Right forelimb (tissue), 1 donor: Measurements from ENCODE around the gene NEK6.
A peak's percentile ranks its signal among the peaks of the same experiment; 100 is the strongest.

ENCODE experiments used
- DNase-seq: peaks from one replicate; pipeline ENCODE4 v3.0.0-alpha.2; 2018

NEK6 gene

DNA sequence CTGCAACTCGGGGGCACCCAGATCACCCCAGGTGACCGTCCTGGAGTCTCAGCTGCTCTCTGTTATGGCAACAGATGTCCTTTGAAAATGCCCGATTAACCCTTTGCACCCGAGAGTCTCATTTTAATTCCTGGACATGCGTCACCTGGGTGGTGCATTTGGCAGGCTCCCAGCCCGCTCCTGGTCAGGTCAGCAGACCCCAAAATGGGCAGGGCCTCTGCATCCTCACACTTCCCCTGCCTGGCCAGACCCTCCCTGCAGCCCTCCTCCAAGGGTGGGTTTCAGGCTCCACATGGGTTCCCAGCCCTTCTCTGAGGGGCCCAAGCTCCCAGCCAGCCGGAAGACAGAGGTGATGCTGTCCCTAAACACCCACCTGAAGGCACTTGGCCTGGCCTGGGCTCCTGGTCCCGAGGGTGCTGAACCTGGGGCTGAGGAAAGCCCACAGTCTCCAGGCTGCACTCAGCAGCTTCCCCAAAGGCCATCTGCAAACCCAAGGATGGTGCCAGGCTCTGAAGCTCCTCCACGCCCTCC is 88.1 kb downstream of the NEK6 start:
- no peak for DNase-seq

DNA sequence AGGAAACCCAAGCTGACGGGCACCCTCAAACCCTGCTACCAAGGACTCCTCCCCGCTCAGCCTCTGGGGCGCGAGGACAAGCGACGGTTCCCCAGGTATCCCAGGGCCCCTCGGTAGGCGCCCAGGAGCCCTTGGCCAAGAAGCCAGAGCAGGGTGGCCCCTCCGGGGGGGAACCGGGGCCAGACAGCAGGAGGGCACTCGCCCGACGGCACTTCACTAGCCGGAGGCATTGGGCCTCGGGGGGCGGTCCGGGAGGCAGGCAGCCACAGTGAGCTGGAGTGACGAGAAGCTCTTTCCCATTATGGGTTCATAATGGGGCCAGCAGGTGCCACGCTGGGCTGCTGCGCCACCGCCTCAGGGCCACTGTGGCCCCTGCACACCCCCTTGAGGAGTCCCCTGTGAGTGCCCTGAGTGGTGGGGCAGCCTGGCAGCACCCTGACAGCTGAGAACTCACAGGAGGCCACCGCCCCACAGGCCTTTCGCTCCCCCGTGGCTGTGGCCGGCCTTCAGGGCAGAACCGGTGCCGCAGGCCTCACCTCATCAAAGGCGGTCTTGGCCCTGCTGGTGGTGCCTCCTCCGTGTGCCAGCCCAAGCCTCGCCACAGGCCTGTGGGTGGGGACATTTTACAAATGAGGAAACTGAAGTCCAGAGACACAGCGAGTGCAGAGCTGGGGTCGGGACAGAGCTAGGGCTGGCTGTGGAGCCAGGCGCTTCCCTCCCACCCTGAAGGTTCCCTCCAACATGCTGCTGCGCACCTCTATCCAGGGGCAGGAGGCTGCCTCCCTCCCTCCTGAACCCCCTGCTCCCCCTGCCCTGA is 88.8 kb downstream of the NEK6 start:
- DNase-seq, result no peak

- peak; percentile 43 for DNase-seq
These were observed 89.6 kb downstream of the NEK6 start for GRCh38 chr9:124347206-124347967.

- DNase-seq, result peak; percentile 37
These were observed 90.2 kb downstream of the NEK6 start for GRCh38 chr9:124347968-124348358.

DNA sequence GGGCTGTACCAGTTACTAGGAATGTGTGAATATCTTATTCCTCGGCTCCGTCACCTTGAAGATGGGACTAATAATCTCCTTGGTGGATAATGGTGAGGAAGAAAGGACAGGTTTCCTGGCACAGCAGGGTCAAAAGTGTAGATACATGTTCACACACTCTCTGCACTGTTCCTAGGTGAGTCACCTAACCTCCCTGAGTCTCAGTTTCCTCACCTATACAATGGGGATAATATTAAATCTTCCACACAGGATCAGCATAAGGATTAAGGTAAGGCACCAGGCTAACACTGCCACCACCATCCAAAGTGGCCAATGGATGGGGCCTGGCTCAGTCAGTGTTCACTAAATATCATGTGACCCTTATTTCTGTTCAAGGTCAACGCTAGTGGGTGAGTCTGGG is 90.6 kb downstream of the NEK6 start:
- DNase-seq, result no peak

GRCh38 chr9:124348831-124349230 is 91.1 kb downstream of the NEK6 start:
- DNase-seq, result no peak

- no peak for DNase-seq
These were observed 91.5 kb downstream of the NEK6 start for GRCh38 chr9:124349267-124349666.

DNA sequence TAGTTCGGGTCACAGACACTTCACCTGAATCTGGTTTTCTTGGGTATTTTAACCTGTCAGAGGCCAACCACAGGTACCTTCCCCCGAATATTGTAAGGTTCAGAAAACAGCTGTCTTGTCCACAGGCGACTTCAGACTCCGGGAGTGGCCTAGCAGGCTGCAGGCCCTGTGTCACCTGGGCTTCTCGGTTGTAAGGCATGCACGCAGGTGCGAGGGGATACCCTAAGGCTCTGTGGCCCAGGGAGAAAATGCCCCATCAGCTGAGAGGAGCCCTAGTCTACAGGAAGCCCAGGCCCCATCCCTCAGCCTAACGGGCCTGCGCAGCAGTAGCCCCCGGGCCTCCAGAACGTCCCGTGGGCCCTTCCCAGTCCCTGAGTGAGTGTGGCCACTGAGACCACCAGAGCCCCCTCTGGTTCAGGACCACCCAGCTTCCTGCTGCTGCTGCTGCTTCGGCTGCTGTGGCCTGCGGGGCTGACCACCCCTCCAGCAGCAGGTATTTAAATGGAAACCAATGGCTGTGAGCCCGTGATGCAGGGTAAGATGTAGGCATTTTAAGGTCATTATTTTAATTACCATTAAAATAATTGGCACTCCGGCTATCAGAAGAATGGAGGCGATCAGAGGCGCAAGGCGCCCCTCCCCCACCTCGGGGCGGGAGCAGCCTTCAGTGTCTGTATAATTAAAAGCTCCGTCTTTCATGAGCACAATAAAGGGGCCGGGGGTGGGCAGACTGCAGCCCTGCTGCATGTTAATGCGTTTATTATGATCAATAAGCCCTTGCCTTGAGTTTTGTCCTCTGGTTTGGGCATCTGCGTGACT is 92.1 kb downstream of the NEK6 start:
- DNase-seq, result no peak

GRCh38 chr9:124350494-124351263 is 92.9 kb downstream of the NEK6 start:
- DNase-seq, result no peak

GRCh38 chr9:124351672-124352468 is 94.1 kb downstream of the NEK6 start:
- no peak for DNase-seq

DNA sequence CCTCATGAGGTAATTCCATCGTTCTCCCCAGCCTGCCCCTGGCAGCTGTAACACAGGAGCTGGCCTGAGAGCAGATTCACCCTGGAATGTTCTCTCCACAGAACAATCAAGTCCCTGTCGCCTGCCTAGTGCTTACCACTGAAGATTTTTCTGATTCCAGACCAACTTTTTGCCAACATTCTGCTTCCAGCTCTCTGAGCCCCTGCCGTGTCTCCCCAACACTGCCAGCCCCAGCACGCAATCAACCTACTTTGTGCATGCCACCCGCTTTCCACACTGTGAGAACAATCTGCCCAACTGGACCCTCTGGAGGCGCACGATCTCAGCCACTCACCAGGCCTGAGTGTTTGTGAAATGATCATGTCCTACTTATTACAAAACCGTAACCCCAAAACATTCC is 94.9 kb downstream of the NEK6 start:
- no peak for DNase-seq

DNA sequence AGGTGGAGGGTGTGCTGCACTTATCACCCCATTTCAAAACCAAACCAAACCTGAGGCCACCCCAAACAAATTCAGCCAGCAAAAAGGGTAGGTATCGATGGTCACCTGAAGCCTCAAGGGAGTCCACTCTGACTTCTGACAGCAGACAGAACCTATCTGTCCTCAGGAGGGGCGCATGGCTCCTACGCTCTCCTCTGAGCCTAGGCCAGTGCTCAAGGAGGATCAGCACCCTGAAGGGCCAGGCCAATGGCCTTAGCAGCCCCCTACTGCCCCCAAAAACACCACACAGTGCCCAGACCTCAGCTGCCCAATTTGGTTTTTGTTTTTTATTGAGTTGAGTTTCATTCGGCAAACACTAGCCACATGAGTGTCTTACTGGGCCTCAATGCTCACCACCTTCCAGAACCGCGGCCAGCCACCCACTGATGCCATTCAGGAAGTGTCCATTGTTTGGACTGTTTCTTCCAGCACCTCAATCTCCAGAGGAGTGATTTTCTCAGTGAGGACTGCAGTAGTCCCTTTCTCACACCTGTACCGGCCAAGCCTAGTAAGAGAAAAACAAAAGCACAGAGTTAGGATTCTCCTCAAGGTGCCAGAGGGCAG is 95.5 kb downstream of the NEK6 start:
- no peak for DNase-seq

GRCh38 chr9:124353811-124354274 is 96.1 kb downstream of the NEK6 start:
- no peak for DNase-seq

- no peak for DNase-seq
These were observed 96.7 kb downstream of the NEK6 start for GRCh38 chr9:124354346-124355038.

DNA sequence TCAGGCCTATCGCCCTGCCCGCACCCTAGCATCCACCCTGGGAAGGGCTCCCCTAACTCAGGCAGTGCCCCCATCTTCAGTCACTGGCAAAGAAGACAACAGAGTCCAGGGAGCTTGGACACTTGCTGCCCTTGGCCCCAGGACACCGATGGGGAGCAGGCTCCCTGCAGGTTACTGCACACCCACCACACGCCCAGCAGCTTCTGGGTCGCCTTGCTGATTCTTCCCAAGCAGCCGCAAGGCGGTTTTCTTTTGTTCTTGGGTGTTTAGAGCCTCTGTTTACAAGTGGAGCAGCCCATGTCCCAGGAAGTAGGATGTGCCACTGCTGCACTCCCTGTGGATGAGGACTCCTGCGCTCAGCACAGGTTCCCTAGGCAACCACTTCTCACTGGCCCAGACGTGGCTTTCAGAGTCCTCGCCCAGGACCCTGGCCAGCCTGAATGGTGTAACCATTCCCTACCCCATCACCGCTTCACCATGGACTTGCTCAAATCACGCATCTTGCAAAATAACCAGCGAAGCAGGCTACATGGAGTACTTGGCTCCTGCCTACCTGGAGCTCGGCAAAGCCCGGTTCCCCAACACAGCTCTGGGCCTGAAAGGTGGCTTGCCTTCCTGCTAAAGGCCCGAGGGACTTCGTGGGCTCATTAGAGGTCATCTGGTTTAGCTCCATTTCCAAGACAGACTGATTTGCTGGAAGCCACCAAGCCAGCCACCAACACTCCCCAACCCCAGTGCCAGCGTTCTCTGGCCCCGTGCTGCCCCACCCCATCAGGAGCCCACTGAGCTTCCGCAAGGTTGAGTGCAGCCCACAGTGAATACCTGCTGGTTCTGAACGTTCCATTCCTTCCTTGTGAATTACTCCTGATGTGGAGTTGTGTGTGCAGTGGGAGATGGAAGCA is 97.5 kb downstream of the NEK6 start:
- no peak for DNase-seq

DNA sequence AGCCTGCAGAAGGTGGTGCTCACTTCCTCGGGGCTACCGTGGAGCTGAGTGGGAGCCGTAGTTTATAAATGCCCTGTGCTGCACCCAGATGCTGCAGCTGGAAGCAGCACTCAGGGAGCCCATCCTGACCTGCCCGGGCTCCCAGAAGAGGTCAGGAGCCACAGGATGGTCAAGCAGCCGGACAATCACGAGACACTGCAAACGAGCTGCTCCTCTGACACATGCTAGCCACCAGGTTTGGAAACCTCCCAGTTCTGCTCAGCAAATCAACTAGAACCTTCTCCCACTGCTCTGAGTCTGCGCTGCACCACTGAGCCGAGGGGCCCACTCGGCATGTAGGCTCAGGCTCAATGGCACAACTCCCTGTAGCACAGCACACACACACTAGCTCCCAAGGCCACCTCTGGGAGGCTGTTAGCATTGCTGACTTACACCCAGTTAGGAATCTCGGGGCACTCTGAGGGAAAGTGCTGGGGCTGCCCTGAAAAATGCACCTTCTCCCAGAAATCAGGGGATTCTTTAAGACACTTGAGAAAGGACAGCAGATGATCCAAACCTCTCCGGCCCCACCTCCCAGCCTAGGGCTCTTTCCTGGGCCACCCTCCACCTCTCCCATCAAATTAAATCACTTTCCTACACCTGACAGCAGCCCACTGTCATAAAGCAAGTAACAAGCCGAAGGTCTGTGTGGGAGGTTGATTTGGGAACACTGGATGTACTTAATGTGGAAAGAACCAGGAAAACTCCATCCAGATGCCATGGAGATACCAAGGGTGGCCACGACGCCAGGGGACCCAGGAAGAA is 98.4 kb downstream of the NEK6 start:
- no peak for DNase-seq

DNA sequence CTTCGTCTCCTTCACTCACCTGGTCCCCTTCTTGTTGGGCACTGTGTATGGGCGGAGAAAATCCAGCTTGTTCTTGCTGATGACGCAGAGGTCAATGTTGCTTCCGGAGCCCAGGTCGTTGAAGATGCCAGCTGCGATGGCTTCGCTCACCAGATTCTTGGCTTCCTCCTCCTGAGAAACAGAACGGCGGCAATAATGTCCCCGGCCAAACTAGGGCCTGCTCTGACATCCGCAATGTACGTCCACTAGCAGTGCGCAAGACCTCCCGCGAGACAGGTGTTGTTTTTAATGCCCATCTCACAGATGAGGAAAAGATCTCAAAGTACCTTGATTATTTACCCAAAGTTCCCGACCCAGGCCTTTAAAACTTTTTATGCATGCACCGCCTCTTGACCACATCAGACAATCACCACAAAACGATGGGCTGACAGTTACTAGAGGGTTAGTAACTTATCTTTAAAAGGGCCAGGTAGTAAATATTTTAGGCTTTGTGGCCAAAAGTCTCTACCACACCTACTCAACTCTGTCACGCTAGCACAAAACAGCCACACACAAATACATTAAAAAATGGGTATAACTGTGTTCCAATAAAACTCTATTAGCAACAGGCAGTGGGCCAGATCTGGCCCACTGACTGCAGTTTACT is 99.1 kb downstream of the NEK6 start:
- no peak for DNase-seq
